Activated naive CD4-positive, alpha-beta T cell treated with anti-CD3 and anti-CD28 coated beads for 36 hours (primary cell): Measurements from ENCODE around the gene AATK. TPM values are rescaled to one million over a fixed set of nuclear protein-coding genes. Genes with fewer than 3 reads are reported as not detected.

Source experiments
- CTCF ChIA-PET: fragments of 350-600 bp; sonication (Branson Sonifier 250); formaldehyde crosslinking; loops from one replicate; lab custom pipeline; 2021; ENCODE audit warnings: antibody characterized with exemption; lab: Charles Lee
- DNase-seq: peaks from one replicate; pipeline ENCODE4 v3.0.0-alpha.2; 2020
- H3K27ac Mint-ChIP-seq: one replicate; pipeline ENCODE4 v1.8.0; 2021; ENCODE audit warnings: mild to moderate bottlenecking, mixed read lengths
- H3K27me3 Mint-ChIP-seq: one replicate; pipeline ENCODE4 v1.8.0; 2021; ENCODE audit warnings: low read depth, mixed read lengths
- H3K36me3 Mint-ChIP-seq: one replicate; pipeline ENCODE4 v1.8.0; 2021; ENCODE audit warnings: low read depth, mixed read lengths
- H3K4me1 Mint-ChIP-seq: one replicate; pipeline ENCODE4 v1.8.0; 2021; ENCODE audit warnings: low read depth, mixed read lengths
- H3K4me3 Mint-ChIP-seq: one replicate; pipeline ENCODE4 v1.8.0; 2021; ENCODE audit warnings: mild to moderate bottlenecking, moderate library complexity, mixed read lengths
- H3K9me3 Mint-ChIP-seq: one replicate; pipeline ENCODE4 v1.8.0; 2021; ENCODE audit warnings: mixed read lengths
- intact Hi-C: fragments of 100-400 bp; cut with micrococcal nuclease; formaldehyde crosslinking; loops from one replicate; pipeline ENCODE4 v1.15.1; 2023
- total RNA-seq, 2 experiments: library from RNA; stranded (reverse); gene quantifications; one replicate each; pipeline ENCODE4 v1.2.3, GENCODE V29; 2021

The AATK gene
- total RNA-seq, 2 experiments from 2014 or later = 0.32 TPM; not detected in 1

- H3K36me3 Mint-ChIP-seq = no peaks in the 10 kb centered on the region
- CTCF ChIA-PET = no interaction called here
Measured at GRCh38 chr17:81171941-81172340, 5.9 kb upstream of the AATK start.

GRCh38 chr17:81170727-81171494, 4.9 kb upstream of the AATK start:
- H3K27me3 Mint-ChIP-seq = peaks cover 3% of the 10 kb centered on the region
- H3K9me3 Mint-ChIP-seq = no peaks in the 10 kb centered on the region
- H3K4me3 Mint-ChIP-seq = no peak overlapping the region
- intact Hi-C loops = no loop called here
- H3K36me3 Mint-ChIP-seq = no peaks in the 10 kb centered on the region
- CTCF ChIA-PET = no interaction called here
- no peaks in the 10 kb centered on the region for H3K4me1 Mint-ChIP-seq
- no peak for DNase-seq
- no peak overlapping the region for H3K27ac Mint-ChIP-seq

More at GRCh38 chr17:81171941-81172340, 5.9 kb upstream of the AATK start:
- Mint-ChIP-seq H3K27ac (no peak overlapping the region), H3K27me3 (peaks cover 3% of the 10 kb centered on the region), H3K9me3 (no peaks in the 10 kb centered on the region), H3K4me3 (no peak overlapping the region), H3K4me1 (no peaks in the 10 kb centered on the region)
- DNase-seq = no peak
- intact Hi-C loops = no loop called here

- no peaks in the 10 kb centered on the region for H3K36me3 Mint-ChIP-seq
- peaks cover 3% of the 10 kb centered on the region for H3K27me3 Mint-ChIP-seq
- intact Hi-C loops = no loop called here
Measured at GRCh38 chr17:81169870-81170309, 3.9 kb upstream of the AATK start.

GRCh38 chr17:81167638-81168037, 1.6 kb upstream of the AATK start:
- H3K9me3 Mint-ChIP-seq = no peaks in the 10 kb centered on the region

More at GRCh38 chr17:81169870-81170309, 3.9 kb upstream of the AATK start:
- Mint-ChIP-seq H3K27ac (no peak overlapping the region), H3K9me3 (no peaks in the 10 kb centered on the region), H3K4me3 (no peak overlapping the region), H3K4me1 (no peaks in the 10 kb centered on the region)
- no peak for DNase-seq
- CTCF ChIA-PET = no interaction called here

GRCh38 chr17:81167194-81167524, 1.1 kb upstream of the AATK start:
- Mint-ChIP-seq H3K9me3 (no peaks in the 10 kb centered on the region), H3K4me3 (no peak overlapping the region), H3K27ac (no peak overlapping the region), H3K36me3 (no peaks in the 10 kb centered on the region), H3K27me3 (peaks cover 8% of the 10 kb centered on the region), H3K4me1 (peaks cover 1% of the 10 kb centered on the region)
- CTCF ChIA-PET = no interaction called here
- intact Hi-C loops = no loop called here
- DNase-seq = no peak

More at GRCh38 chr17:81167638-81168037, 1.6 kb upstream of the AATK start:
- intact Hi-C loops = no loop called here
- CTCF ChIA-PET = no interaction called here
- H3K4me1 Mint-ChIP-seq = peaks cover 1% of the 10 kb centered on the region
- no peak for DNase-seq
- H3K27me3 Mint-ChIP-seq = peaks cover 8% of the 10 kb centered on the region
- no peaks in the 10 kb centered on the region for H3K36me3 Mint-ChIP-seq
- H3K4me3 Mint-ChIP-seq = no peak overlapping the region
- no peak overlapping the region for H3K27ac Mint-ChIP-seq

GRCh38 chr17:81165246-81166032, 582 bp downstream of the AATK start, which contains the start of gene PVALEF:
Gene PVALEF, plus strand, starts transcription at chr17:81165507. Its CDS starts 15,720 bp downstream, at chr17:81181227.
- intact Hi-C loops = no loop called here
- no peak for DNase-seq
- H3K27me3 Mint-ChIP-seq = peaks cover 14% of the 10 kb centered on the region
- H3K9me3 Mint-ChIP-seq = no peaks in the 10 kb centered on the region
- peaks cover 1% of the 10 kb centered on the region for H3K4me1 Mint-ChIP-seq
- CTCF ChIA-PET = no interaction called here
- H3K27ac Mint-ChIP-seq = no peak within 1 kb of the TSS
- no peaks in the 10 kb centered on the region for H3K36me3 Mint-ChIP-seq
- no peak within 1 kb of the TSS for H3K4me3 Mint-ChIP-seq

GRCh38 chr17:81164371-81165245, 1.4 kb downstream of the AATK start:
- intact Hi-C loops = no loop called here
- Mint-ChIP-seq H3K4me3 (no peak overlapping the region), H3K9me3 (no peaks in the 10 kb centered on the region)

GRCh38 chr17:81163703-81164370, 2.2 kb downstream of the AATK start:
- CTCF ChIA-PET = interaction anchor here (0.6 kb wide), 1 partner anchor 25 kb away, joined by 4 read pairs; no protein-coding TSS in a partner anchor
- Mint-ChIP-seq H3K27me3 (peaks cover 16% of the 10 kb centered on the region), H3K4me3 (no peak overlapping the region), H3K9me3 (no peaks in the 10 kb centered on the region), H3K27ac (no peak overlapping the region), H3K4me1 (peaks cover 1% of the 10 kb centered on the region), H3K36me3 (no peaks in the 10 kb centered on the region)
- intact Hi-C loops = no loop called here
- DNase-seq = no peak

More at GRCh38 chr17:81164371-81165245, 1.4 kb downstream of the AATK start:
- Mint-ChIP-seq H3K27me3 (peaks cover 14% of the 10 kb centered on the region), H3K4me1 (peaks cover 1% of the 10 kb centered on the region), H3K36me3 (no peaks in the 10 kb centered on the region), H3K27ac (no peak overlapping the region)
- DNase-seq = no peak
- CTCF ChIA-PET = interaction anchor here (0.6 kb wide), 1 partner anchor 25 kb away, joined by 4 read pairs; no protein-coding TSS in a partner anchor

- peaks cover 1% of the 10 kb centered on the region for H3K4me1 Mint-ChIP-seq
- CTCF ChIA-PET = no interaction called here
- H3K27me3 Mint-ChIP-seq = peaks cover 16% of the 10 kb centered on the region
- DNase-seq = no peak
- H3K27ac Mint-ChIP-seq = no peak overlapping the region
- intact Hi-C loops = no loop called here
- no peaks in the 10 kb centered on the region for H3K9me3 Mint-ChIP-seq
- no peaks in the 10 kb centered on the region for H3K36me3 Mint-ChIP-seq
- no peak overlapping the region for H3K4me3 Mint-ChIP-seq
Measured at GRCh38 chr17:81163051-81163695, 2.8 kb downstream of the AATK start.

GRCh38 chr17:81162491-81162890, 3.5 kb downstream of the AATK start:
- Mint-ChIP-seq H3K27me3 (peaks cover 16% of the 10 kb centered on the region), H3K4me3 (no peak overlapping the region), H3K4me1 (peaks cover 1% of the 10 kb centered on the region), H3K36me3 (no peaks in the 10 kb centered on the region), H3K9me3 (no peaks in the 10 kb centered on the region), H3K27ac (no peak overlapping the region)
- no peak for DNase-seq
- CTCF ChIA-PET = no interaction called here
- intact Hi-C loops = no loop called here

GRCh38 chr17:81161972-81162371, 4.0 kb downstream of the AATK start:
- Mint-ChIP-seq H3K9me3 (no peaks in the 10 kb centered on the region), H3K4me1 (peaks cover 1% of the 10 kb centered on the region), H3K27ac (no peak overlapping the region), H3K4me3 (no peak overlapping the region), H3K36me3 (no peaks in the 10 kb centered on the region), H3K27me3 (peaks cover 13% of the 10 kb centered on the region)
- CTCF ChIA-PET = no interaction called here
- intact Hi-C loops = no loop called here
- DNase-seq = no peak
